ENCODE data around the gene ALDH1A3.

The ALDH1A3 gene

GRCh38 chr15:100853676-100854440 is 25.8 kb upstream of the ALDH1A3 start:
- Mint-ChIP-seq H3K4me1 (peaks cover 29% of the 10 kb centered on the region), H3K4me3 (no peak overlapping the region), H3K36me3 (ENCODE audit: low read depth) (no peaks in the 10 kb centered on the region), H3K9me3 (peaks cover 11% of the 10 kb centered on the region), H3K27me3 (ENCODE audit: low read depth, poor library complexity) (peaks cover 45% of the 10 kb centered on the region), H3K27ac (no peak overlapping the region)
- no peak for DNase-seq
- no peak for TF ChIP-seq CTCF (IDR thresholded peaks at IDR 0.05)

GRCh38 chr15:100856867-100857266 is 22.8 kb upstream of the ALDH1A3 start:
- Mint-ChIP-seq H3K4me1 (peaks cover 36% of the 10 kb centered on the region), H3K27ac (no peak overlapping the region), H3K4me3 (no peak overlapping the region), H3K36me3 (ENCODE audit: low read depth) (no peaks in the 10 kb centered on the region), H3K9me3 (peaks cover 20% of the 10 kb centered on the region), H3K27me3 (ENCODE audit: low read depth, poor library complexity) (peaks cover 43% of the 10 kb centered on the region)
- TF ChIP-seq CTCF (IDR thresholded peaks at IDR 0.05) = no peak
- no peak for DNase-seq

GRCh38 chr15:100858294-100858693 is 21.3 kb upstream of the ALDH1A3 start:
- peaks cover 36% of the 10 kb centered on the region for H3K4me1 Mint-ChIP-seq
- peaks cover 40% of the 10 kb centered on the region for H3K27me3 Mint-ChIP-seq (ENCODE audit: low read depth, poor library complexity)
- no peak for DNase-seq
- no peak overlapping the region for H3K27ac Mint-ChIP-seq
- H3K36me3 Mint-ChIP-seq (ENCODE audit: low read depth) = no peaks in the 10 kb centered on the region
- H3K9me3 Mint-ChIP-seq = peaks cover 20% of the 10 kb centered on the region
- no peak overlapping the region for H3K4me3 Mint-ChIP-seq
- no peak for TF ChIP-seq CTCF (IDR thresholded peaks at IDR 0.05)

- Mint-ChIP-seq H3K4me3 (no peak overlapping the region), H3K27me3 (ENCODE audit: low read depth, poor library complexity) (peaks cover 27% of the 10 kb centered on the region), H3K4me1 (peaks cover 51% of the 10 kb centered on the region), H3K9me3 (peaks cover 20% of the 10 kb centered on the region), H3K36me3 (ENCODE audit: low read depth) (no peaks in the 10 kb centered on the region), H3K27ac (no peak overlapping the region)
- no peak for TF ChIP-seq CTCF (IDR thresholded peaks at IDR 0.05)
- DNase-seq = no peak
Measured at GRCh38 chr15:100859970-100860828, 19.4 kb upstream of the ALDH1A3 start.

GRCh38 chr15:100860829-100861510 is 18.7 kb upstream of the ALDH1A3 start:
- no peak for DNase-seq
- H3K27me3 Mint-ChIP-seq (ENCODE audit: low read depth, poor library complexity) = peaks cover 19% of the 10 kb centered on the region
- no peak for TF ChIP-seq CTCF (IDR thresholded peaks at IDR 0.05)
- no peak overlapping the region for H3K4me3 Mint-ChIP-seq
- H3K4me1 Mint-ChIP-seq = peaks cover 47% of the 10 kb centered on the region
- H3K36me3 Mint-ChIP-seq (ENCODE audit: low read depth) = no peaks in the 10 kb centered on the region
- no peak overlapping the region for H3K27ac Mint-ChIP-seq
- H3K9me3 Mint-ChIP-seq = peaks cover 20% of the 10 kb centered on the region
